Subcutaneous adipose tissue (tissue), 4 donors: ENCODE results near the gene UBE3B. TPM values are rescaled to one million over a fixed set of nuclear protein-coding genes. Genes with fewer than 3 reads are reported as not detected.

Experiments used
- total RNA-seq, 4 donors: library from RNA; depleted of rRNA; stranded (reverse); fragments of >200 nt; gene quantifications; one replicate each; pipeline ENCODE4 v1.1.0, GENCODE V29; 2016
- TF ChIP-seq, protein P1 (sequence below): fragments of 450-650 bp; IDR thresholded peaks from one replicate; pipeline ENCODE4 v1.5.1; 2016; ENCODE audit warnings: low read depth, mild to moderate bottlenecking, control low read depth, antibody characterized with exemption, moderate library complexity

UBE3B gene
- total RNA-seq, 4 donors from 2014 or later = 31.8 to 88.5 (median 45.4) TPM

DNA sequence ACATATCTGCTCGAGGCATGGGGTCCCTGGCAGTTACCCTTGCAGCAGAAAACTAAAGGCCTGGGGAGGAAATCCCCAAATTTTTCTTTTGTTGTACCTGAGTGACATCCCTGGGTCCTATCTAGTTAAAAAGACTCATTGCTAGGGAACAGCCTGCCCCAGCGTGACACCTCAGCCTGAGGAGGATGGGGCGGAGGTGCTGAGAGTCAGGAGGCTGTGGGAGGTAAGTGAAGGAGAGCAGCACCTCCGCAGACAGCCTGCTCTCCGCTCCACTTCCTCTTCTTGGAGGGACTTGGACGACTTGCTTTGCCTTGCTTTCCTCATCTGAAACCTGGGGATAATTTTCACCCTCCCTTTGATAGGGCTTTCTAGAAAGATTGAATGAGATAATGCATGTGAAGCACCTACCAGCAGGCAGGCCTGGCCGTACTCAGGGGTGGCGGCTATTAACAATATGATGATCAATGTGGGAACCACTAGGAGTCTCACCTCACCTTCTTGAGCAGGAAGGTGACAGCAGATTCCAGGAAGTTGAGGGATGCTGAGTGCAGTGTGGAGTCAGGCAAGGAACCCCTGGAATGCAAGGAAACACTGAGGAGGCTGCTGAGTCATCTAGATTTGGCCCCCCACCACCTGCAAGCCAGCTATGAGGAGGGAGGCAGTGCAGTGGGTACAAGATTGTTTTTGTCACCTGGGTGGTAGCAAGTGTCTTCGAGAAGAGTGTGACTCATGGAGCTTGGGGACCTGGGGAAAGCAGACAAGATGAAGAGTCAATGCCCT lies 23.2 kb downstream of the UBE3B start:
- TF ChIP-seq, protein P1, sequence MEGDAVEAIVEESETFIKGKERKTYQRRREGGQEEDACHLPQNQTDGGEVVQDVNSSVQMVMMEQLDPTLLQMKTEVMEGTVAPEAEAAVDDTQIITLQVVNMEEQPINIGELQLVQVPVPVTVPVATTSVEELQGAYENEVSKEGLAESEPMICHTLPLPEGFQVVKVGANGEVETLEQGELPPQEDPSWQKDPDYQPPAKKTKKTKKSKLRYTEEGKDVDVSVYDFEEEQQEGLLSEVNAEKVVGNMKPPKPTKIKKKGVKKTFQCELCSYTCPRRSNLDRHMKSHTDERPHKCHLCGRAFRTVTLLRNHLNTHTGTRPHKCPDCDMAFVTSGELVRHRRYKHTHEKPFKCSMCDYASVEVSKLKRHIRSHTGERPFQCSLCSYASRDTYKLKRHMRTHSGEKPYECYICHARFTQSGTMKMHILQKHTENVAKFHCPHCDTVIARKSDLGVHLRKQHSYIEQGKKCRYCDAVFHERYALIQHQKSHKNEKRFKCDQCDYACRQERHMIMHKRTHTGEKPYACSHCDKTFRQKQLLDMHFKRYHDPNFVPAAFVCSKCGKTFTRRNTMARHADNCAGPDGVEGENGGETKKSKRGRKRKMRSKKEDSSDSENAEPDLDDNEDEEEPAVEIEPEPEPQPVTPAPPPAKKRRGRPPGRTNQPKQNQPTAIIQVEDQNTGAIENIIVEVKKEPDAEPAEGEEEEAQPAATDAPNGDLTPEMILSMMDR = no peak

DNA sequence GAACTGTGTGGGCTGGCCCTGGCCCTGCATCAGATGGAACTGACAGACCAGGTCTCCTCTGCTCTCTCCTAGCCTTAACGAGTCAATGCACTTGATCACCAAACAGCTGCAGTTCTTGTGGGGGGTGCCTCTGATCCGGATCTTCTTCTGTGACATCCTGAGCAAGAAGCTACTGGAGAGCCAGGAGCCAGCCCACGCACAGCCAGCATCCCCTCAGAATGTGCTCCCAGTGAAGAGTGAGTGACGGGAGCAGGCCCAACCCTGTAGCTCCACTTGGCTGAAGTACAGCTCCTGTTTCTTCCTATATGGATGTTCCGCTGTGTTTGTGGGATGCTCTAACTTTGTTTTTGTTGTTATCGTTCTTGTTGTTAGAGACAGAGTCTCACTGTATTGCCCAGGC lies 23.9 kb downstream of the UBE3B start:
- TF ChIP-seq, protein P1 = no peak

DNA sequence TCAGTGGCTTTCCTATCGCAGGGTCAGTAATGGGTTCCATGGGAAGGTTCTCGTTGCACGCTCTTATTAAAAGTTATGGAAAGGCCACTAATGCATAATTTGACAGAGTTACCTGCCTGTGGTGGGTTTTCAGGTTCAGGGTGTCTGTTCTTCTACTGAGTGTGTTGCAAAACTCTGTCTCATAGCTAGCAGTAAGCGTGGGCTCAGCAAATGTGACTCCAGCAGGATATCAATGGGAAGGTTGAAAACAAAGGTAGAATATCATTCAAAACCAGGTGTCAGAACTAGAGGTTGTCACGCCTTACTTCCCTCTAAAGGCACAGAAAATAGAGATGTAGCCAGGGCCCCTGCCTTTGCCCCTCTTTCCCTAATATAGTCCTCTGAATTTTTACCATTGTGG lies 24.9 kb downstream of the UBE3B start:
- TF ChIP-seq, protein P1 = no peak

DNA sequence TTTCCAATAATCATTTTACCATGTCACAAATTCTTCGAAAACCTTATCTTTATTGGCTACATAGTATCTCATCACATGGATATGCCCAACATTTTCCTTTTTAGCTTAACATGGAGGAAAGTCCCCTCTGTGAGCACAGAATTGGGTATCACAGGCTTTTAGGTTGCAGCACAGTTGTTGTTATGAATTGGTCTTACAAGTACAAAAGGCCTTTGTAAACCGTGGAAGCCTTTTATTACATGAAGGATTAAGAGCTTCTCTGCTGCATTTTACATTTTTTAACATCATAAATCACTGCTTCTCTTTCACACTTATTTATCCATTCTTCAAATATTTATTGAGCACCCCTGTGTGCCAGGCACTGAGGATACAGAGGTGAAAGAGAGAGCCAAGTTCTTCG lies 26.2 kb downstream of the UBE3B start:
- TF ChIP-seq, protein P1 = no peak

DNA sequence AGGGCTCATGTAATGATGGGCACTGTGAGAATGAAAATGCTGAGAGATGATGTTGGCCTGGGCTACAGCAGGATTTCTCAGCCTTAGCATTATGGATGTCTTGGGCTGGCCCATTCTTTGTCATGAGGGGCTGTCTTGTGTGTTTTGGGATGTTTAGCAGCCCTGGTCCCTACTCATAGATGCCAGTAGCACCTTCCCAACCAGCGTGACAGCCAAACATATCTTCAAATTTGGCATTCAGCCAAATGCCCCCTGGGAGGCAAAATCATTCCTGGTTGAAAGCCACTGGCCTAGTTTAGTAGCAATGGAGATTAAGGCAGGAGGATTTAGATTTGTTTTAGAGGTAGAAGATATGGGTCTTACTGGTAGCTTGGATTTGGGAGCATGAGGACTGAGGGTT lies 26.6 kb downstream of the UBE3B start:
- TF ChIP-seq, protein P1 = no peak

DNA sequence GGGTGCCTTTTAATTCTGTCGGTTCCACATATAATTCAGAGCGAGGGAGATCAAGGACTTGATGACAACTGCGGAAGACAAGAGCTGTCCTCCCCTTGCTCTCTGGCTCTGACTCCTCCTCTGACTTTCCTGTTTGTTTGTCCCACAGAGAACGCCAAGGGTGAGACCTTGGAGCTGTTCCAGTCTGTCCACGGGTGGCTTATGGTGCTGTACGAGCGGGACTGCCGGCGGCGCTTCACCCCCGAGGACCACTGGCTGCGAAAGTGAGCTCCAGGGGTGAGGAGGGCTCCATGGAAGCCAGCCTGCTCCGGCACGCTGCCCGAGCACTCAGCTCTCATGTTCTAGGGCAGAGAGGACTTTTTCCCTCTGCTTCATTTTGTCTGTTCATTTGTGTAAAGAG lies 32.8 kb downstream of the UBE3B start:
- TF ChIP-seq, protein P1 = no peak

DNA sequence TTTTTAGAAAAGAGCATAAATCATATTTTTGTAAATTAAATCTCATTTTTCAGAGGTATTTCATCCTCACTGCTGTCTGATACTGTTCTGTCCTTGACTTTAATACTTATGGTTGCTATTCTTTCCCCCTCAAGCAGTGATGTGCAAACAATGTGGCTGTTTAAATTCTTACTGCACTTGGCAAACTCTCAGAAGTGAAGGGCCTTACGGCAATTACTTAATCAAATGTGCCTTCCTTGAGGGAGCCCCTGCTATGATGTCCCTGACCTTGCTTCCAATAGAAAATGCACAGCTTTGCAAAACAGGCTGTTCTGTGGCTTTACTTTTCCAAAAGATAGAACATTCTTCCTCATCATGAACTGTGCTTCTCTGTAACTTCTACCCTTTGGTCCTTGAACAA lies 35.2 kb downstream of the UBE3B start:
- TF ChIP-seq, protein P1 = no peak
